22Rv1 (cell line): ENCODE measurements around the gene COL4A3.
"Not testable (repeated sequence)": the region's sequence is repeated elsewhere in the genome, so short reads cannot be mapped to it uniquely, and the experiment has no call there.

Experiments used
- H3K27ac ChIP-seq: fragments of 450-650 bp; 2 replicates; pipeline ENCODE4 v1.5.1; 2017
- ZFX ChIP-seq: fragments of 450-650 bp; IDR thresholded peaks from 2 replicates; pipeline ENCODE4 v1.6.1; 2017; ENCODE audit warnings: antibody characterized with exemption, borderline replicate concordance
- TF ChIP-seq, protein P1 (sequence below): fragments of 450-650 bp; IDR thresholded peaks from 2 replicates; pipeline ENCODE4 v1.5.1; 2017; ENCODE audit warnings: mild to moderate bottlenecking

Gene COL4A3

GRCh38 chr2:227206406-227206805 is 42.0 kb downstream of the COL4A3 start:
- TF ChIP-seq, protein P1, sequence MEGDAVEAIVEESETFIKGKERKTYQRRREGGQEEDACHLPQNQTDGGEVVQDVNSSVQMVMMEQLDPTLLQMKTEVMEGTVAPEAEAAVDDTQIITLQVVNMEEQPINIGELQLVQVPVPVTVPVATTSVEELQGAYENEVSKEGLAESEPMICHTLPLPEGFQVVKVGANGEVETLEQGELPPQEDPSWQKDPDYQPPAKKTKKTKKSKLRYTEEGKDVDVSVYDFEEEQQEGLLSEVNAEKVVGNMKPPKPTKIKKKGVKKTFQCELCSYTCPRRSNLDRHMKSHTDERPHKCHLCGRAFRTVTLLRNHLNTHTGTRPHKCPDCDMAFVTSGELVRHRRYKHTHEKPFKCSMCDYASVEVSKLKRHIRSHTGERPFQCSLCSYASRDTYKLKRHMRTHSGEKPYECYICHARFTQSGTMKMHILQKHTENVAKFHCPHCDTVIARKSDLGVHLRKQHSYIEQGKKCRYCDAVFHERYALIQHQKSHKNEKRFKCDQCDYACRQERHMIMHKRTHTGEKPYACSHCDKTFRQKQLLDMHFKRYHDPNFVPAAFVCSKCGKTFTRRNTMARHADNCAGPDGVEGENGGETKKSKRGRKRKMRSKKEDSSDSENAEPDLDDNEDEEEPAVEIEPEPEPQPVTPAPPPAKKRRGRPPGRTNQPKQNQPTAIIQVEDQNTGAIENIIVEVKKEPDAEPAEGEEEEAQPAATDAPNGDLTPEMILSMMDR, result no peak
- TF ChIP-seq ZFX, result no peak
- no peak overlapping the region for H3K27ac ChIP-seq

- TF ChIP-seq, protein P1, result no peak
Measured at GRCh38 chr2:227207573-227207972, 43.1 kb downstream of the COL4A3 start.

GRCh38 chr2:227214622-227215041 is 50.2 kb downstream of the COL4A3 start:
- H3K27ac ChIP-seq, result no peak overlapping the region
- TF ChIP-seq, protein P1, result no peak
- TF ChIP-seq ZFX, result no peak

More at GRCh38 chr2:227207573-227207972, 43.1 kb downstream of the COL4A3 start:
- H3K27ac ChIP-seq, result no peak overlapping the region

DNA sequence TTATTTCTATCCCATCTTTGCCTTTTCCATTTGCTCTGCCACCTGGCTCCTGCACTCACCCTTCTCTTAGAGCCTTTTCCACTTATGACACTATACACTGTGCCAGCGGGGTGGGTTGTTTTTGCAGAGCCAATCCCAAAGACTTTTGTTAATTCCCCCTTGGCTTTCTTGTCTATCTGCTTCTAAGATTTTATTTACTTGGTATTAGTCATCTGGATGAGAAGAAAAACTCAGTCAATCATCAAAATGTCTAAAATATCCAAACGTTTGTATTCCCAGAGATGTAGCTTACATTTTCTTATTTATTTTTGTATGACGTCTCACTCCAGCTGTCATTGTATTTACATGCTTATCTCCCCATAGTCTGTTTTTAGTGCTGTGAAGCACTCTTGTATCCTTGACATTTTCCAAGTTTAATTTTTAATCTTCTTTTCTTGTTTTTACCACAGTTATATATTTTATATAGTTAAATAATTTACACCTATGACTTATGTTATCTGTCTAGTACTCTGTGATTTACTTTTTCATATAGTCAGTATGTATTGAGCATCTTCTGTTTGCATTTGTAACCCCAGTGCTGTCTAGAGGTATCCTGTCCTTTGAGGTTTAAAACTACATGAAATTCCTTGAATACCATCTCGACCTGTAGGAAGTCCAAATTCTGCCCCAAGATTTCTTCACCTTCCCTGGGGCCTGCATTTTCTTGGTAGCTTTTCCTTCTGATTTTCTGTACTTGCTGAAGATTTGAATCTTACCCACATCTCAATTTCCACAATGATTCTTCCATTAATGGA is 55.1 kb downstream of the COL4A3 start:
- no peak overlapping the region for H3K27ac ChIP-seq
- TF ChIP-seq ZFX, result no peak
- TF ChIP-seq, protein P1, result no peak

DNA sequence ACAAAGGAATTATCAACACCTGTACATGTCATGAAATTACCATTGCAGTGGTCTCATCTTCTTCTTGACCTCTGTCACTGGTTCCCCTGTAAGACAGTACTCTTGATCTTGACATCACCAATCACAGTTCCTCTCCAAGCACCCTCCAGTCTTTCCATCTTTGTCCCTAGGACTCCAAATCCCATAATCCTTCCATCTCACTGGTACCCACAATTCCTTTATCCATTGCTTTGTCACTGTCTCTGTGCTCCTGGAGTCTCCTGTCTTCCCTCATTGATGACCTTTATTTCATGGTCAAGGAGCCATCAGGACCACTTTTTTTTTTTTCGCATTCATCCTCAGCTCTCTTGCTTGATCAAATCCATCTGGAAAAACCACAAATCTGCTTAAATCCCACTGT is 56.7 kb downstream of the COL4A3 start:
- TF ChIP-seq, protein P1, result no peak
- no peak overlapping the region for H3K27ac ChIP-seq

DNA sequence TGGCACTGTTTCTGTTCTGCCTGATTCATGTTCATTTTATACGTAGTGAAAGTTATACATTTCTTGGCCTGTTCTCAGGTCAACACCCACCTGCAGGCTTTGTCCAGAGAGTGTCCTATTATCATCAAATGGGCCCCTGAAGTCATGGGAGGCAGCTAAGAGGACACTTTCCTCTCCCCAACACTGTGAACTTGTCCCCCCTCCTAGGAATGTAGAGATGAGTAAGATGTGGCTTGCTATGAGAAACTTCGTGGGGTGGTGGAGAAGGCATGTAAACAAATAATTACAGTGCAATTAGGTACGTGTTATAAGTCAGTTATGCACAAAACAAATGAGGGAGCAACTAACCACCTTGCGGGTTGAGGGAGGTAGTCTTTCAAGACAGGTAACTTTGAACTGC is 57.9 kb downstream of the COL4A3 start:
- TF ChIP-seq, protein P1, result no peak
- TF ChIP-seq ZFX, result no peak
- H3K27ac ChIP-seq, result no peak overlapping the region

GRCh38 chr2:227225641-227226040 is 61.2 kb downstream of the COL4A3 start:
- H3K27ac ChIP-seq, result not testable (repeated sequence)
